ENCODE measurements around the gene ZNF22.

DNA sequence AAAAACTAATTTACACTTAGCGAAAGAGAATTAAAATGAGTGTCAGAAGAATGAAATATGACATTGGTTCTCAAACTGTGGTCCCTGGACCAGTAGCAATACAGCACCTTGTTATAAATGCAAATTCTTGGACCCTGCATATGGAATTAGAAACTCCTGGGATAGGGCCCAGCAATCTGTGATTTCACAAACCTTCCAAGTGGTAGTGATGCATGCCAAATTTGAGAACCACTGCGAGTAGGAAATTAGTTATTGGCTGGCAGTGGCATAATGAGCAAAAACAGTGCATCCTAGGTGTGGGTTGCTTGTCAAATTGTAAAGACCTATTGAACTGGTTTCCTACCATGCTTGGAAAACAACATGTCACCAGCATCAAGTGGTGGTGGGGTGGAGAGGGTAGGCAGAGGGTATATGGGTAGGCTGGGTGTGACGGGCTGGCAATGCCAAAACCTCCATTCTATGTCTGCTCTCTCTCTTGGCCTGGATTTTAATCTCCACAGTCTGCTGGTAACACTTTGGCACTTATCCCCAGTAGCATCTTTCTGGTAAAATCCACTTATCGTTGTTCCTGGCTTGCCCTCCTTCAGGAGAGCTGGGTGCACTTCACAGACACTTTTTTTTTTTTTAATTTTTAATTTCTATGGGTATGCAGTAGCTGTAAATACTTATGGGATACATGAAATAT is 50.0 kb downstream of the ZNF22 start:
- TF ChIP-seq, protein P1, sequence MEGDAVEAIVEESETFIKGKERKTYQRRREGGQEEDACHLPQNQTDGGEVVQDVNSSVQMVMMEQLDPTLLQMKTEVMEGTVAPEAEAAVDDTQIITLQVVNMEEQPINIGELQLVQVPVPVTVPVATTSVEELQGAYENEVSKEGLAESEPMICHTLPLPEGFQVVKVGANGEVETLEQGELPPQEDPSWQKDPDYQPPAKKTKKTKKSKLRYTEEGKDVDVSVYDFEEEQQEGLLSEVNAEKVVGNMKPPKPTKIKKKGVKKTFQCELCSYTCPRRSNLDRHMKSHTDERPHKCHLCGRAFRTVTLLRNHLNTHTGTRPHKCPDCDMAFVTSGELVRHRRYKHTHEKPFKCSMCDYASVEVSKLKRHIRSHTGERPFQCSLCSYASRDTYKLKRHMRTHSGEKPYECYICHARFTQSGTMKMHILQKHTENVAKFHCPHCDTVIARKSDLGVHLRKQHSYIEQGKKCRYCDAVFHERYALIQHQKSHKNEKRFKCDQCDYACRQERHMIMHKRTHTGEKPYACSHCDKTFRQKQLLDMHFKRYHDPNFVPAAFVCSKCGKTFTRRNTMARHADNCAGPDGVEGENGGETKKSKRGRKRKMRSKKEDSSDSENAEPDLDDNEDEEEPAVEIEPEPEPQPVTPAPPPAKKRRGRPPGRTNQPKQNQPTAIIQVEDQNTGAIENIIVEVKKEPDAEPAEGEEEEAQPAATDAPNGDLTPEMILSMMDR (IDR thresholded peaks at IDR 0.05 in 2 of 3, conservative IDR thresholded peaks at IDR 0.05 in 1 of 3; ENCODE audit: borderline replicate concordance in 1 of 3, insufficient read depth in 1 of 3, low read depth in 2 of 3, low read length in 2 of 3), result no peak
- no peak for TF ChIP-seq EZH2phosphoT487 (IDR thresholded peaks at IDR 0.05; ENCODE audit: borderline replicate concordance)
- TF ChIP-seq POLR2A (IDR thresholded peaks at IDR 0.05; ENCODE audit: borderline replicate concordance, extremely low read depth, insufficient read depth, insufficient read length), result no peak
- no peak for TF ChIP-seq ZFX (IDR thresholded peaks at IDR 0.05)
- no peak for TF ChIP-seq EGR1 (IDR thresholded peaks at IDR 0.05; ENCODE audit: low read depth)
- TF ChIP-seq YY1 (IDR thresholded peaks at IDR 0.05; ENCODE audit: extremely low read depth, insufficient replicate concordance, low read depth, low read length), result no peak
- no peak for TF ChIP-seq SIN3A (IDR thresholded peaks at IDR 0.05; ENCODE audit: low read depth)
- TF ChIP-seq, protein P2, sequence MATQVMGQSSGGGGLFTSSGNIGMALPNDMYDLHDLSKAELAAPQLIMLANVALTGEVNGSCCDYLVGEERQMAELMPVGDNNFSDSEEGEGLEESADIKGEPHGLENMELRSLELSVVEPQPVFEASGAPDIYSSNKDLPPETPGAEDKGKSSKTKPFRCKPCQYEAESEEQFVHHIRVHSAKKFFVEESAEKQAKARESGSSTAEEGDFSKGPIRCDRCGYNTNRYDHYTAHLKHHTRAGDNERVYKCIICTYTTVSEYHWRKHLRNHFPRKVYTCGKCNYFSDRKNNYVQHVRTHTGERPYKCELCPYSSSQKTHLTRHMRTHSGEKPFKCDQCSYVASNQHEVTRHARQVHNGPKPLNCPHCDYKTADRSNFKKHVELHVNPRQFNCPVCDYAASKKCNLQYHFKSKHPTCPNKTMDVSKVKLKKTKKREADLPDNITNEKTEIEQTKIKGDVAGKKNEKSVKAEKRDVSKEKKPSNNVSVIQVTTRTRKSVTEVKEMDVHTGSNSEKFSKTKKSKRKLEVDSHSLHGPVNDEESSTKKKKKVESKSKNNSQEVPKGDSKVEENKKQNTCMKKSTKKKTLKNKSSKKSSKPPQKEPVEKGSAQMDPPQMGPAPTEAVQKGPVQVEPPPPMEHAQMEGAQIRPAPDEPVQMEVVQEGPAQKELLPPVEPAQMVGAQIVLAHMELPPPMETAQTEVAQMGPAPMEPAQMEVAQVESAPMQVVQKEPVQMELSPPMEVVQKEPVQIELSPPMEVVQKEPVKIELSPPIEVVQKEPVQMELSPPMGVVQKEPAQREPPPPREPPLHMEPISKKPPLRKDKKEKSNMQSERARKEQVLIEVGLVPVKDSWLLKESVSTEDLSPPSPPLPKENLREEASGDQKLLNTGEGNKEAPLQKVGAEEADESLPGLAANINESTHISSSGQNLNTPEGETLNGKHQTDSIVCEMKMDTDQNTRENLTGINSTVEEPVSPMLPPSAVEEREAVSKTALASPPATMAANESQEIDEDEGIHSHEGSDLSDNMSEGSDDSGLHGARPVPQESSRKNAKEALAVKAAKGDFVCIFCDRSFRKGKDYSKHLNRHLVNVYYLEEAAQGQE (IDR thresholded peaks at IDR 0.05; ENCODE audit: low read depth), result no peak
- no peak for TF ChIP-seq TCF7L2 (IDR thresholded peaks at IDR 0.05; ENCODE audit: borderline replicate concordance, extremely low read depth, insufficient read depth, insufficient read length)
- TF ChIP-seq, protein P3, sequence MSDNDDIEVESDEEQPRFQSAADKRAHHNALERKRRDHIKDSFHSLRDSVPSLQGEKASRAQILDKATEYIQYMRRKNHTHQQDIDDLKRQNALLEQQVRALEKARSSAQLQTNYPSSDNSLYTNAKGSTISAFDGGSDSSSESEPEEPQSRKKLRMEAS (IDR thresholded peaks at IDR 0.05), result no peak
